D721Med (cell line): ENCODE measurements around the gene RBM19.

Experiments
- DNase-seq: peaks from one replicate; pipeline ENCODE4 v3.0.0; 2011; ENCODE audit warnings: low spot score; ENCODE audit not compliant: insufficient read length
- FAIRE-seq: peaks from 2 replicates; lab custom pipeline; 2011; peaks lifted over from hg19 to GRCh38; lab: Jason Lieb, UNC
- TF ChIP-seq, protein P1 (sequence below): IDR thresholded peaks from 2 replicates; pipeline ENCODE4 v1.5.1; 2012; ENCODE audit warnings: mild to moderate bottlenecking, control low read depth; ENCODE audit not compliant: insufficient read depth; ENCODE audit errors: missing control alignments

RBM19 gene

GRCh38 chr12:113779774-113780173 is 186.4 kb downstream of the RBM19 start:
- FAIRE-seq (no peak), DNase-seq (no peak)
- TF ChIP-seq, protein P1, sequence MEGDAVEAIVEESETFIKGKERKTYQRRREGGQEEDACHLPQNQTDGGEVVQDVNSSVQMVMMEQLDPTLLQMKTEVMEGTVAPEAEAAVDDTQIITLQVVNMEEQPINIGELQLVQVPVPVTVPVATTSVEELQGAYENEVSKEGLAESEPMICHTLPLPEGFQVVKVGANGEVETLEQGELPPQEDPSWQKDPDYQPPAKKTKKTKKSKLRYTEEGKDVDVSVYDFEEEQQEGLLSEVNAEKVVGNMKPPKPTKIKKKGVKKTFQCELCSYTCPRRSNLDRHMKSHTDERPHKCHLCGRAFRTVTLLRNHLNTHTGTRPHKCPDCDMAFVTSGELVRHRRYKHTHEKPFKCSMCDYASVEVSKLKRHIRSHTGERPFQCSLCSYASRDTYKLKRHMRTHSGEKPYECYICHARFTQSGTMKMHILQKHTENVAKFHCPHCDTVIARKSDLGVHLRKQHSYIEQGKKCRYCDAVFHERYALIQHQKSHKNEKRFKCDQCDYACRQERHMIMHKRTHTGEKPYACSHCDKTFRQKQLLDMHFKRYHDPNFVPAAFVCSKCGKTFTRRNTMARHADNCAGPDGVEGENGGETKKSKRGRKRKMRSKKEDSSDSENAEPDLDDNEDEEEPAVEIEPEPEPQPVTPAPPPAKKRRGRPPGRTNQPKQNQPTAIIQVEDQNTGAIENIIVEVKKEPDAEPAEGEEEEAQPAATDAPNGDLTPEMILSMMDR, result no peak

- DNase-seq (no peak), FAIRE-seq (no peak)
Observed at GRCh38 chr12:113778432-113779132, 187.5 kb downstream of the RBM19 start.

GRCh38 chr12:113777751-113778150 is 188.4 kb downstream of the RBM19 start:
- no peak for FAIRE-seq
- TF ChIP-seq, protein P1, result no peak
- DNase-seq, result no peak

More at GRCh38 chr12:113778432-113779132, 187.5 kb downstream of the RBM19 start:
- TF ChIP-seq, protein P1, result no peak

GRCh38 chr12:113776536-113776935 is 189.6 kb downstream of the RBM19 start:
- DNase-seq (no peak), FAIRE-seq (no peak)
- TF ChIP-seq, protein P1, result no peak

DNA sequence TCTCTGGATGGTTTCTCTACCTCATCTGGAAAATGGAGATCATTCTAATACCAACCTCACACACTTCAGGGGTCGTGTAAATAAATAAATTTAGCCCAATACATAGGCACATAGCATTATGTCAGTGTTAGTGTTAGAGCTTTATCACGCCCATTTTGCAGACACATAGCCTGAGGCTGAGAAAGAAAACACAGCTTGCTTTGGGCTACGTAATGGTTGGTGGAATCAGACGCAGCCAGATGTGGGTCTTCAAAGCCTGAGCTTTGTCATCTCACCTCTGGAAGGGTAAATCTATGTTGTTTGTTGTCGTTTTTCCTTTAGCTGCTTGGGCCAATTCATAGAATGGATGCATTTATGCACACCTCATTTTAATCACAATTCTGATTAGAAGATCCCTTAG is 191.6 kb downstream of the RBM19 start:
- TF ChIP-seq, protein P1, result no peak
- FAIRE-seq, result no peak
- DNase-seq, result no peak

GRCh38 chr12:113772505-113773030 is 193.6 kb downstream of the RBM19 start:
- DNase-seq (no peak), FAIRE-seq (no peak)
- TF ChIP-seq, protein P1, result no peak

DNA sequence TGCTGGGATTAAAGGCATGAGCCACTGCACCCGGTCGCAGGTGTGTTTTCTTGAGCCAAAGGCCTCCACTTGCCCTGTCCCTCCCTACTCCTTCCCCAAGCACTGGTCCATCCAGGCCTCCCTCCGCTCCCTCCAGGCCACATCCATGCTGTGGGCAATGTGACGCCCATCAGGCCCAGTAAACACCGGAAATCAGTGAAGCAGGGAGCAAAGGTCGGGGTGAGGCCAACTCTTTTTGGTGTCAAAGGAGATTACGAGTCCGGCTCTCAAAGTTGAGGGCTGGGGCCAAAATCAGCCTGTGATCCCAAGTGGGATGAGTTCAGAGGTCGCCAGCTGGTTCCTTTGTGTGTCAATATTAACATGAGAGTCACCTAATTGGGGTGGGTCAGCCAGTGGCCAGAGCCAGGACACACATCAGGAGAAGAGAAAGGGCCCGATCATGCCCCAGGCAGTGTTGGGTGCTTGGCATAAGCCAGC is 195.7 kb downstream of the RBM19 start:
- FAIRE-seq, result no peak

More for the DNA sequence above, 195.7 kb downstream of the RBM19 start:
- no peak for DNase-seq
- TF ChIP-seq, protein P1, result no peak
